IPS-18a (cell line): ENCODE results near the gene NFE2L3.
"Not testable (repeated sequence)": the region's sequence is repeated elsewhere in the genome, so short reads cannot be mapped to it uniquely, and the experiment has no call there.

Experiments used
- H3K27ac ChIP-seq: one replicate; pipeline ENCODE4 v1.5.1; 2013; ENCODE audit warnings: low read length
- H3K27me3 ChIP-seq: one replicate; pipeline ENCODE4 v1.6.1; 2013; ENCODE audit warnings: mild to moderate bottlenecking, low read length; ENCODE audit not compliant: control insufficient read depth, insufficient read depth
- H3K36me3 ChIP-seq: one replicate; pipeline ENCODE4 v1.6.1; 2013; ENCODE audit warnings: low read depth, low read length; ENCODE audit not compliant: control insufficient read depth
- H3K4me1 ChIP-seq: one replicate; pipeline ENCODE4 v1.6.1; 2013; ENCODE audit warnings: low read depth, low read length; ENCODE audit not compliant: control insufficient read depth
- H3K4me3 ChIP-seq: one replicate; pipeline ENCODE4 v1.5.1; 2013; ENCODE audit warnings: low read length
- H3K9ac ChIP-seq: one replicate; pipeline ENCODE4 v1.6.1; 2013; ENCODE audit warnings: mild to moderate bottlenecking, low read length, moderate library complexity
- H3K9me3 ChIP-seq: one replicate; pipeline ENCODE4 v1.6.1; 2013; ENCODE audit warnings: low read depth, low read length; ENCODE audit not compliant: control insufficient read depth

Gene NFE2L3

DNA sequence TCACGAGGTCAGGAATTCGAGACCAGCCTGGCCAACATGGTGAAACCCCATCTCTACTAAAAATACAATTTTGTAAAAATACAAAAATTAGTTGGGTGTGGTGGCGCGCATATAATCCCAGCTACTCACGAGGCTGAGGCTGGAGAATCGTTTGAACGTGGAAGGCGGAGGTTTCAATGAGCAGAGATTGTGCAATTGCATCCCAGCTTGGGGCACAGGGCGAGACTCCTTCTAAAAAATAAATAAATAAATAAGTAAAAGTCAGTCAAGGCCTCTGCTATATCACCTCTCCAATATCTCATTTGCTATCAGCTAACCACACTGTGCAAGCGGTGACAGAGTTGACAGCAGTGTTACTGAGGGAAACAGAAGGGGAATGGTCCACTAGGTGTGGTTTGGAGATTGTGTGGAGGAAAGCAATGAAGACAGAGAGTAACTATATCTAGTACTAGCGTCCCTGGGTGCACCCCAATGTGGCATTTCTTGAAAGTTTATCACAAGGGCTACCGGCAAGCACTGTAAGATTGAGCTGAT, 20.9 kb upstream of the NFE2L3 start:
- Histone ChIP-seq H3K9me3 (no peaks in the 10 kb centered on the region), H3K9ac (no peak overlapping the region), H3K4me3 (no peak overlapping the region), H3K36me3 (no peaks in the 10 kb centered on the region), H3K27me3 (no peaks in the 10 kb centered on the region), H3K4me1 (no peaks in the 10 kb centered on the region), H3K27ac (no peak overlapping the region)

DNA sequence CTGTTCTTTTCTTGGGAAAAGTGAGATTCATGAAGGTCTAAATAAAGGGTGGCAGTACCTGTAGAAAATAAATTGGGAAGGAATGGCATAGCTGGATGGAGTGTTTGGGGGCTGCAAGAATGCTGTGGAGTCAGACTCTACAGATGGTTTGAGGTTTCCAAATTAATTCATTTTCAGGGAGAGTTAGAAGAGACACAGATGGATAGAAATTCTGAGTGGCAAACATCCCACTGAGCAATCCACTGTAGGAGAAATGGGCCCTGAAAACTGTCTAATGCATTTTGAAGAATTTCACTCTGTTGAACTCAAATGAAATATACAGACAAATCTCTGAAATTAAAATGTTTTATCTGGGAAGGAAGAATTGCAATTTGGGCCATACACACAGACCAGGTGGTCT, 16.9 kb upstream of the NFE2L3 start:
- Histone ChIP-seq H3K4me1 (no peaks in the 10 kb centered on the region), H3K4me3 (no peak overlapping the region)

DNA sequence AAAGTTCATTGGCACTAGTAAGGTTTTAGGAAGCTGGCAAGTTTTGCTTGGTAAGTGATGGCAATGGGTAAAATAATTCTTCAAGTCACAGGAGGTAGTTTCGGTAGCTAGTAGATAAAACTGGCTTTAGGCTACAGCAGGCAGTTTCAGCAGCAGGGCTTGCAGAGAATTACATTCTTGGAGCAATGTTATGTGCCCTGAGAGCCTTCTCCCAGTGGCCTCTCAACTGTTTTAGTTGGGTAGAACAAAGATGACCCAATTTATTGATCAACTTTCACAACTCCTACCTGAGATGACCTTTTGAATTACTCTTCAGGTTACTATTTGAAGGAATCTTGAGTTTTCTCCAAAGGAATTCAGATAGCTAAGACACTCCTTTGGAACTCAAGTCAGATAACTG, 16.4 kb upstream of the NFE2L3 start:
- Histone ChIP-seq H3K27ac (no peak overlapping the region), H3K9ac (no peak overlapping the region), H3K4me1 (no peaks in the 10 kb centered on the region), H3K4me3 (no peak overlapping the region), H3K27me3 (no peaks in the 10 kb centered on the region), H3K9me3 (no peaks in the 10 kb centered on the region), H3K36me3 (no peaks in the 10 kb centered on the region)

More for the DNA sequence above, 16.9 kb upstream of the NFE2L3 start:
- Histone ChIP-seq H3K9ac (no peak overlapping the region), H3K27me3 (no peaks in the 10 kb centered on the region), H3K36me3 (no peaks in the 10 kb centered on the region), H3K9me3 (no peaks in the 10 kb centered on the region), H3K27ac (no peak overlapping the region)

- no peaks in the 10 kb centered on the region for H3K27me3 ChIP-seq
- no peaks in the 10 kb centered on the region for H3K9me3 ChIP-seq
- H3K36me3 ChIP-seq = no peaks in the 10 kb centered on the region
- H3K4me1 ChIP-seq = no peaks in the 10 kb centered on the region
- no peak overlapping the region for H3K27ac ChIP-seq
- H3K9ac ChIP-seq = no peak overlapping the region
- no peak overlapping the region for H3K4me3 ChIP-seq
Measured at GRCh38 chr7:26136831-26137230, 15.2 kb upstream of the NFE2L3 start.

DNA sequence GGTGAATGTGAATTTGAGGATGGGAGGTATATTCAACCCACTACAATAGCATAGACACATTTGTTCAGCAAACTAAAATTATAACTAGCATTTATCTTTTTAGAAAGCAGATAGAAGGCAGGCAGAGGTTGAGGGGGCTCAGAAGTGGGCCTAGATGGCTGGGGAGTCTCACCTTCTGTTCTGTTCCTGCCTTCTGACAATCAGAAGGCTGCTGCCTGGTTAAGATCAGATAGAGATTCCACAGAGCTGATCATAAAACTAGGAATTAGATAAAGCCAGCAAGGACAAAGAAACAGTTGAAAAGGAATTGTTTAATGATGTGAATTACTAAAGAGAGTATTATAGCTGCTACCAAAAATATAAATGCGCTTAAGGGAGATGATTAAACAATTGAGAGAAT, 11.6 kb upstream of the NFE2L3 start:
- no peaks in the 10 kb centered on the region for H3K27me3 ChIP-seq
- no peaks in the 10 kb centered on the region for H3K9me3 ChIP-seq
- H3K4me1 ChIP-seq = no peaks in the 10 kb centered on the region
- no peak overlapping the region for H3K4me3 ChIP-seq
- H3K9ac ChIP-seq = no peak overlapping the region
- H3K36me3 ChIP-seq = no peaks in the 10 kb centered on the region
- H3K27ac ChIP-seq = no peak overlapping the region

DNA sequence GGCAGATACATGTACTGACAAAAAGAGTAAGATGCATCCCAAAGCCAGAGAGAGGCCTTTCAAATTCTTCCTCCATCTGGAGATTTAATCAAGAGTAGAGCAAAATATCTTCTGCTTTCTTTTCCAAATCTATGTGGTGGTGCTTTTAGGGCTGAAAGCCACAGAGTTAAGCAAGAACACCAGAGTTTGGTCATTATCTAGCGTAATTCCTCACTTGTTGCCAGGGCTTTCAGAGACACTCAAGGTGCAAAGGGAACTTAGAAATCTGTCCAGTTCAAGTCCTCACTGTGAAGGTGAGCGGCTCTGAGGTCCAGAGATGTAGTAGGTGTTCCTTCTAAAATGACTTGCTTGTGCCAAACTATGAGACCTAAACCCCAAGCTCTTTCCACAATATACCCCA, 10.9 kb upstream of the NFE2L3 start:
- H3K36me3 ChIP-seq = no peaks in the 10 kb centered on the region
- no peaks in the 10 kb centered on the region for H3K27me3 ChIP-seq
- no peaks in the 10 kb centered on the region for H3K4me1 ChIP-seq
- H3K27ac ChIP-seq = no peak overlapping the region
- no peak overlapping the region for H3K9ac ChIP-seq
- no peaks in the 10 kb centered on the region for H3K9me3 ChIP-seq
- H3K4me3 ChIP-seq = no peak overlapping the region

DNA sequence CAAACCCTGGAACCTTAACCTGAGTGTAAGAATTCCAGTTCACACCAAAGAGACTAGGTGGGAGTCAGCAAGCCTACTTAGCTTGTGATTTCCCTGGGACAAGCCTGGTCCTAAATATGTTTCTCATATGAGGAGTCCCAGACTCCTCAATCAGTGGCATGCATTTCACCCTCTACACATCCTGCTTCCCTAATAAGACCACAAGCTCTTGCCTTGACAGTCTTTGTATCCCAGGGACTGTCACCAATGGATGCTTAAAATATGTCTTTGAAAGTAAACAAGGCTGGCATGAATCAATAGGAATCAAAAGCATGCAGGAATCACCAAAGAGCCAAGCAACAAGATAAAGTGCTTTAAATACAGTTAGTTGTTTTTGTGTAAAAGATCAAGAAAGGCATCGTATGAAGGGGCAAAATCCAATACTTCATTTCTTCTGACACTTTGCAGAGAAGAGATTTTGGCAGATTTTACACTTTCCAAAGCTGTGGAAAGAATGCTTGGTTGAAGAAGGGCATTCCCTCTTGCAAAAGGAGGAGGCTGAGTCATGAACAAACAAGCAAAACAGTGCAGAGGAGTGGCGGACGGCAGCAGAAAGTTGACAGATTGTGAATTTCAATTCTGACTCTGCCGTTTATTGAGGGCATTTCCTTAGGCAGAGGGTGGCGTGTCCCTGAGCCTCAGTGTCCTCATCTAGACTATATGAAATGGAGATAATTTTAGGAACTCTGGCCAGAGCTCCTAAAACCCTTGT, 8.5 kb upstream of the NFE2L3 start:
- no peak overlapping the region for H3K4me3 ChIP-seq
- H3K9me3 ChIP-seq = no peaks in the 10 kb centered on the region
- no peaks in the 10 kb centered on the region for H3K27me3 ChIP-seq
- no peak overlapping the region for H3K27ac ChIP-seq
- H3K9ac ChIP-seq = no peak overlapping the region
- no peaks in the 10 kb centered on the region for H3K4me1 ChIP-seq
- H3K36me3 ChIP-seq = no peaks in the 10 kb centered on the region

DNA sequence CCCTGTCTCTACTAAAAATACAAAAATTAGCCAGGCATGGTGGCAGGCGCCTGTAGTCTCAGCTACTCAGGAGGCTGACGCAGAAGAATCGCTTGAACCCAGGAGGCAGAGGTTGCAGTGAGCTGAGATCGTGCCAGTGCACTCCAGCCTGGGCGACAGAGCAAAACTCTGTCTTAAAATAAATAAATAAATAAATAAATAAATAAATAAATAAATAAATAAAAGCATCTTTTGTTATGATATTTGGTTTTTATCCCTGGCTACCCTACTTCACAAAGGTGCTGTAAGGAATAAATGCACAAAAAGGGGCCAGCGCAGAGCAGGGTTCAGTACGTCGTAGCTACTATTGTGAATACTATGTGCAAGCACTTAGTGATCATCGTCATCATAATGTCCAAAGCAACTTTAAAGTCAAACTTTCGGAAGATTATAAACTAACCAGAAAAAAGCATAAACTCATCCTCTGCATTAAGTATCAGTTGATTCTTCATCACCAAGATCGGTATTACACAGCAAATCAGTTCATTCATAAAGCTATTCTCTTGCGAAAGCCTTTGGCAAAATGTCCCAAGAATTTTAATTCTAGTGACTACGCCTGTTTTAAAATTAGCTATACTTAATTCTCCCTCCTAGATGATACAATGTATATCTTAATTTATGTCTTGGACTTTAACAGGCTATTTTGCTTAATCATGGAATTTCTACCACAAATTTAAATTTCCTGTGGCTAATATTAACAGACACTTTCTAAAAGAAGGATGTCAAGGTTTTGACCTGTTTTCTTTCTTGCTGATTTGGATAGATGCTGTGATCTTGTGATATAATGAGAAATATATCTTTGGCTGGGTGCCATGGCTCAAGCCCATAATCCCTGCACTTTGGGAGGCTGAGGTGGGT, 7.6 kb upstream of the NFE2L3 start:
- no peaks in the 10 kb centered on the region for H3K9me3 ChIP-seq
- no peak overlapping the region for H3K4me3 ChIP-seq
- H3K9ac ChIP-seq = no peak overlapping the region
- H3K4me1 ChIP-seq = no peaks in the 10 kb centered on the region
- H3K27ac ChIP-seq = no peak overlapping the region
- H3K36me3 ChIP-seq = no peaks in the 10 kb centered on the region
- H3K27me3 ChIP-seq = no peaks in the 10 kb centered on the region

DNA sequence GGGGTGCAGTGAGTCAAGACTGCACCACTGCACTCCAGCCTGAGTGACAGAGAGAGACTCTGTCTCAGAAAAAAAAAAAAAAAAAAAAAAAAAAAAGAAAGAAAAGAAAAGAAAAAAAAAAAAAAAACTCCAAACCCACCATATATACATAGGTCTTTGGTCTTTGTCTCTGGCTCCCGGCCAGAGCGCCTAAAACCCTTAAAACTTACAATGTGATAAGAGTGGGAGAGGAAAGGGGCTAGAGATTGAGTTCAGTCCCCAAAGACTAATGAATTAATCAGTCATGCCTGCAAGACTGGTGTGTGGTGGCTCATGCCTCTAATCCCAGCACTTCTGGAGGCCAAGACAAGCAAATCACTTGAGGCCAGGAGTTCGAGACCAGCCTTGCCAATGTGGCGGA, 6.8 kb upstream of the NFE2L3 start:
- no peak overlapping the region for H3K4me3 ChIP-seq
- no peak overlapping the region for H3K27ac ChIP-seq
- H3K4me1 ChIP-seq = no peaks in the 10 kb centered on the region
- no peaks in the 10 kb centered on the region for H3K9me3 ChIP-seq
- no peak overlapping the region for H3K9ac ChIP-seq
- H3K27me3 ChIP-seq = no peaks in the 10 kb centered on the region
- H3K36me3 ChIP-seq = no peaks in the 10 kb centered on the region

DNA sequence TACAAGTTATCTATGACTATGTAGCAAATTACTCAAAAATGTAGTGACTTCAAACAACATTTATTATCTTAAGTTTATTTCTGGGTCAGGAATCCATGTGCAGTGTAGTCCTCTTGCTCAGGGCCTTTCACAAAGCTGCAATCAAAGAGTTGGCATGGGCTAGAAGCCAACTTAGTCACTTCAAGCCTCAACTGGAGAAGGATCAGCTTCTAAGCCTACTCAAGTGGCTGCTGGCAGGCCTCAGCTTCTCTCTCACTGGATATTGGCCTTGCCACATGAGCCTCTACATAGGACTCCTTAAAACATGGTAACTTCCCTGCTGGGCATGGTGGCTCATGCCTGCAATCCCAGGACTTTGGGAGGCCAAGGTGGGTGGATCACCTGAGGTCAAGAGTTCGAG, 5.0 kb upstream of the NFE2L3 start:
- no peak overlapping the region for H3K4me3 ChIP-seq
- no peaks in the 10 kb centered on the region for H3K9me3 ChIP-seq
- peaks cover 9% of the 10 kb centered on the region for H3K4me1 ChIP-seq
- no peak overlapping the region for H3K9ac ChIP-seq
- H3K36me3 ChIP-seq = no peaks in the 10 kb centered on the region
- H3K27ac ChIP-seq = no peak overlapping the region
- H3K27me3 ChIP-seq = no peaks in the 10 kb centered on the region

DNA sequence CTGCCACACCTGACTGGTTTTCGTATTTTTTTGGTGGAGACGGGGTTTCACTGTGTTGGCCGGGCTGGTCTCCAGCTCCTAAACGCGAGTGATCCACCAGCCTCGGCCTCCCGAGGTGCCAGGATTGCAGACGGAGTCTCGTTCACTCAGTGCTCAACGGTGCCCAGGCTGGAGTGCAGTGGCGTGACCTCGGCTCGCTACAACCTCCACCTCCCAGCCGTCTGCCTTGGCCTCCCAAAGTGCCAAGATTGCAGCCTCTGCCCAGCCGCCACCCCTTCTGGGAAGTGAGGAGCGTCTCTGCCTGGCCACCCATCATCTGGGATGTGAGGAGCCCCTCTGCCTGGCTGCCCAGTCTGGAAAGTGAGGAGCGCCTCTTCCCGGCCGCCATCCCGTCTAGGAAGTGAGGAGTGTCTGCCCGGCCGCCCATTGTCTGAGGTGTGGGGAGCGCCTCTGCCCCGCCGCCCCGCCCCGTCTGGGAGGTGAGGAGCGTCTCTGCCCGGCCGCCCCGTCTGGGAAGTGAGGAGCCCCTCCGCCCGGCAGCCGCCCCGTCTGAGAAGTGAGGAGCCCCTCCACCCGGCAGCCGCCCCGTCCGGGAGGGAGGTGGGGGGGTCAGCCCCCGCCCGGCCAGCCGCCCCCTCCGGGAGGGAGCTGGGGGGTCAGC, 4.2 kb upstream of the NFE2L3 start:
- H3K27ac ChIP-seq, H3K27me3 ChIP-seq, H3K4me1 ChIP-seq, H3K9ac ChIP-seq, H3K9me3 ChIP-seq, H3K36me3 ChIP-seq, H3K4me3 ChIP-seq: not testable (repeated sequence)
